Measurements from ENCODE around the gene CLRN3.

The CLRN3 gene

DNA sequence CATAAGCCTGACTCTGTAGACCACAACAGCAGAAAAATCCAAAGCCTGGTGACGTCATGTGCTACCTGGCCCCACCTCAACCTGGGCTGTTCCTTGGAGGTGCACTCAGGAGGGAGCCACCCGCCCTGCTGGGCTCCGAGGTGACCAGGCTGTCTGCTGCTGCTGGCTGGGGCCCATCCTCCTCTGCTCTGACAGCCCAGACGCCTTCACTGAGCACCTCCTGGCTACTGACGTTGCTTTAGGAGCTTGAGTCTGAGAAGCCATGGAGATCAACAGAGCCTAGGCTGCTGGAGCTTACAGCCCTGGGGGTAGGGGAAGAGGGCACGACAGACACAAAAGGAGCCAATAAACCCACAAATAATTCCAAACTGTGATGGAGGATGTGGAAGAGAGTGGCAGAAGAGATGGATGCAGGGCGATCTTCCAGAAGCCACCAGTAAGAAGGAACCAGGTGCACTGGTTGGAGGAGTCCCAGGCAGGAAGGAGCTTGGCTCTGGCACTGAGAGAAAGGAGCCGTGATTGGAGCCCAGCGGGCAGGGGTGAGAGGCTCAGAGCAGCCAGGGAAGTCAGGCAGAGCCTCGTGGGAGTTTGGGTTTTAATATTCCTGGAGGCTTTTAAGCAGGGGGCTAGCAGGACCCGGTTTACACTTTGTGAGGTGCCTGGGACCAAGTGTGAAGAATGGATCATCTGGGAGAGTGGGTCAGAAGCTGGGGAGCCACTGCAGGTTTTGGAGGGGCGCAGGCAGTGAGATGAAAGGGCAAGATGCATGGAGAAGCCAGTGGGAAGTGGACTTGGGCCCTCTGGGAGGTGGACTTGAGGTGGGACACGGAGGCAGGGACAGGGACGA, 12.5 kb upstream of the CLRN3 start:
- no peak for DNase-seq (ENCODE audit: low read depth)
- no peak overlapping the region for H3K4me3 ChIP-seq (ENCODE audit: low read depth, low read length)

- DNase-seq (ENCODE audit: low read depth): no peak
- H3K4me3 ChIP-seq (ENCODE audit: low read depth, low read length): no peak overlapping the region
Observed at GRCh38 chr10:127904311-127905000, 11.7 kb upstream of the CLRN3 start.

- DNase-seq (ENCODE audit: low read depth): no peak
- H3K4me3 ChIP-seq (ENCODE audit: low read depth, low read length): no peak overlapping the region
Observed at GRCh38 chr10:127903789-127904188, 11.0 kb upstream of the CLRN3 start.

GRCh38 chr10:127899766-127900387, 7.1 kb upstream of the CLRN3 start:
- H3K4me3 ChIP-seq (ENCODE audit: low read depth, low read length): no peak overlapping the region
- DNase-seq (ENCODE audit: low read depth): no peak

- no peak for DNase-seq (ENCODE audit: low read depth)
Observed at GRCh38 chr10:127897177-127897576, 4.4 kb upstream of the CLRN3 start.

GRCh38 chr10:127896590-127896989, 3.8 kb upstream of the CLRN3 start:
- DNase-seq (ENCODE audit: low read depth): no peak
- no peak overlapping the region for H3K4me3 ChIP-seq (ENCODE audit: low read depth, low read length)

More at GRCh38 chr10:127897177-127897576, 4.4 kb upstream of the CLRN3 start:
- H3K4me3 ChIP-seq (ENCODE audit: low read depth, low read length): no peak overlapping the region

- H3K4me3 ChIP-seq (ENCODE audit: low read depth, low read length): no peak overlapping the region
- no peak for DNase-seq (ENCODE audit: low read depth)
Observed at GRCh38 chr10:127894146-127894545, 1.4 kb upstream of the CLRN3 start.

DNA sequence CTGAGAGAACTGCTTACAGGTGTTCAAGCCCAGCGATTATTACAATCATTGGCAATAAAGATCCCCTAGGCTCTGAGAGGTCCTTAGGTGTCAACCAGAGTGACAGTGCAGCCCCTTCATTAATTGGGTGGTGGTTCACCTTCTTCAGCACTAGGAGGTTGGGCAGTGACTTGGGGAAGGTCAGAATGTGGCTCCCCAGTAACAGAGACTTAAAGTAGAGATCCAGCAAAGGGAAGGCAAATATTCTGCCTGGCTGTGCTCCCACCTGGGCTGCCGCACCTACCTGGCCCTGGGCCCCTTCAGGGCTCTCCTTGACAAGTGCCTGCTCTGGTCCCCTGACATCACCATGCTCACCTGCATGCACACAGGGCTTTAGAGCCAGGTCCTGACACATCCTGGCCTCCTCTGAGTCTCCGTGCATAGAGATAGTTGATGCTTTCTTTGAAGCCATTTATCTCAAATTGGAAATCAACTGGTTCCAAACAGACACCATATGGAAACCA, 1.9 kb downstream of the CLRN3 start:
- H3K4me3 ChIP-seq (ENCODE audit: low read depth, low read length): no peak overlapping the region
- DNase-seq (ENCODE audit: low read depth): no peak

- H3K4me3 ChIP-seq (ENCODE audit: low read depth, low read length): no peak overlapping the region
- DNase-seq (ENCODE audit: low read depth): no peak
Observed at GRCh38 chr10:127890216-127890615, 2.5 kb downstream of the CLRN3 start.

- no peak for DNase-seq (ENCODE audit: low read depth)
- H3K4me3 ChIP-seq (ENCODE audit: low read depth, low read length): no peak overlapping the region
Observed at GRCh38 chr10:127889605-127890195, 3.0 kb downstream of the CLRN3 start.

DNA sequence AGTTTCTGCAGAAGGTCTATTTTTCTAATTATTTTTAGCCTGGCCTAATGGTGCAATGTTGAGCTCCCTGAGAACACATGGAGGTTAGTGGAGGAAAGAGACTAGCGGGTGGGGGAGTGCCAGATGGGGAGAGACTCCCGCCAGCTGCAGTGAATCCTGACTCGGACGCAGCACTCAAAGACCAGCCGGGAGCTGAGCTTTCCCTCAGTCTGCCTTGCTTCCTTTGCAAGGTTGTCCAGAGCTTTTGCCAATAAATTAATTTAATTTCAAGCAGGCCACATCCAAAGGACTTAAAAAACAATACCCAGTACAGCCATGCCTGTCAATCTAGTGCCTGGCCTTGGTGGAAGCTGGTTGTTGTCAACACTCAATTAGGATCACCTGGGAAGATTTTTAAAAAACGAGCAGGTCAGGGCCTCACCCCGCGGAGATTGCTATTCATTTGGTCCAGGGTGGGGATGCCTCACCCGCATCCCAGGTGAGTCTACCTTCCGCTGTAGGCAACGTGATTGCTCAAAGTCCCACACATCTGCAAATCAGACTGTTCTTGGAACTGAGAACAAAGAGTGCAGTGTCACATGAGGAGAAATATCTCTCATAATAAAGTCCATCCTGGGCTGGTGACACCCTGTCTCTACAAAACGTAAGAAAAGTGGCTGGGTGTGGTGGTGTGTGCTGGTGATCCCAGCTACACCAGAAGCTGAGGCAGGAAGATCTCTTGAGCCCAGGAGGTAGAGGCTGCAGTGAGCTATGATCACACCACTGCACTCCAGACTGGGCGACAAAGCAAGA, 4.0 kb downstream of the CLRN3 start:
- no peak for DNase-seq (ENCODE audit: low read depth)
- no peak overlapping the region for H3K4me3 ChIP-seq (ENCODE audit: low read depth, low read length)

- H3K4me3 ChIP-seq (ENCODE audit: low read depth, low read length): no peak overlapping the region
- no peak for DNase-seq (ENCODE audit: low read depth)
Observed at GRCh38 chr10:127887541-127888415, 5.0 kb downstream of the CLRN3 start.

DNA sequence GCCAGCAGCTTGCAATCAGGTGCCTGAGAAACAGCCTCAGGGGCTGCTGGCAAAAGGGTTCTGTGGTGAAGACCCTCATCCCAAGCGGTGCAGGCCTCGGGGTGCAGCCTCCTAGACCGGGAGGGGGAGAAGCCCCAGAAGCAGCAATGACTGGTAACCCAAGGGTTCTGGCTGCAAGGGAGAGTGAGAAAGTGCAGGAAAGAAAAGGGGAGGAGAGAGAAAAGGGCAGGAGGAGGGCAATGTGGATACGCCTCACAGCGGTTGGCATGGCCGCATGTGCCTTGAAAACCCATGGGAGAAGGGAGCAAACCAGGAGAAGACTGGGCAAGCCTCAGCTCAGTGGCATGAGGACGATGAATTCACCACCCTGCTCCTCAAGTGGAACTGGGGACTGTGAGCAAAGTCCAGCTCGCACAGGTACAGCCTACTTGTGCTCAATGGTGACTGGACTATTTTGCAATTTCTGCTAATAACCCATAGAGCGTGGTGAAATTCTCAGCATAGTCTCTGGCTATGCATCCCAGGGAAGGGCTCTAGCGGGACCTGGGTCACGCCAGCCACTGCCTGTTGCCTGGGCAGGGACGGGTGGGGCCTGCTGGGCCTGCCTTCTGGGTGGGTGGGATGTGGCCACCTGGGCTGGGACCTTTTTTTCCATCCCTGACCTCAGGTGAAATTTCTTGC, 6.2 kb downstream of the CLRN3 start:
- no peak overlapping the region for H3K4me3 ChIP-seq (ENCODE audit: low read depth, low read length)
- DNase-seq (ENCODE audit: low read depth): no peak

DNA sequence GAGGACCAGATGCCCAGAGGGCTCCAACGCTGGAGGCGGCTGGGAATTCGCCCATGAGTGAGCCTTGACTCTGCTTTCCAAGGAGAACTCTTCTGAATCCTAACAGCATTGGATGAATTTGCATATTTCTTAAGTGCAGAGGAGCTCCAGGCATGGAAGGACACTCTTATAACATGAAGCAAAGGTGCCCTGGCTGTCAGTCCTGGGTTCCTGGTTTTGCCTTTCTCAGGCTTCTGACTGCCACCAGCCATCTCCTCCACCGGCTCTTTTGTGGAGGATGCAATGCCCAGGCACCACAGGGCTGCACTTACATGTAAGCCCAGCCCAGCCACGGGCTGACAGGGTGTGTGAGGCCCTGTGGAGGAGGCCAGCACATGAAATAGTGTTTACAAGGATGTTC, 8.2 kb downstream of the CLRN3 start:
- DNase-seq (ENCODE audit: low read depth): no peak
- no peak overlapping the region for H3K4me3 ChIP-seq (ENCODE audit: low read depth, low read length)

- no peak overlapping the region for H3K4me3 ChIP-seq (ENCODE audit: low read depth, low read length)
- DNase-seq (ENCODE audit: low read depth): no peak
Observed at GRCh38 chr10:127883516-127883915, 9.2 kb downstream of the CLRN3 start.

DNA sequence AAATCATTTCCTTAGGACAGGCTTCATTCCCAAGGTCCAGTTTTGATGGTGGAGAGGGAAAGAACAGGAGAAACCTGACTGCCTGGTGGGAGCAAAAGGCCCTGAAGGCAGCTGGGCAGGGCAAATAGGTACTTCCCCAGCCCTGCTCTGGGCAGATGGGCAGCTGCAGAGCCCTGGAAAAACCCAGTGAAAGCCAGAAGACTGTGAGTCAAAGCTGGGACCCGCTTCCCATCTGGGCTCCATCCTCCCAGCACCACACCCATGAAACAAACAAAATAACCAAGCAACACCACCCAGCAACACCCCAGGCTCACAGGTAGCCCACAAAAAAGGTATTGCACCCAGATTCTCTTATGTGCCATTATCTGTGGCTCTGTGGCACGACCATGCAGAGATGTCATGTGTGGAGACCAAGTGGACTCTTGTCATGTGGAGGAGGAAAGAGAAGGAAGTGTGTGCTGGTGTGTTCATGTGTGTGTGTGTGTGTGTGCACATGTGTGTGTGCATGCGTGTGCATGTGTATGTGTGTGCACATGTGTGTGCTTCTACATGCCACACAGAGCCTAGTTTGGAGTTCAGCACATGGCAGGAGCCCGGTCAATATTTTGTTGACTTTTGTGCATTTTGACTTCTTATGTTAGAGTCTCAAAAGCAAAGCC, 9.8 kb downstream of the CLRN3 start:
- DNase-seq (ENCODE audit: low read depth): no peak
- no peak overlapping the region for H3K4me3 ChIP-seq (ENCODE audit: low read depth, low read length)

DNA sequence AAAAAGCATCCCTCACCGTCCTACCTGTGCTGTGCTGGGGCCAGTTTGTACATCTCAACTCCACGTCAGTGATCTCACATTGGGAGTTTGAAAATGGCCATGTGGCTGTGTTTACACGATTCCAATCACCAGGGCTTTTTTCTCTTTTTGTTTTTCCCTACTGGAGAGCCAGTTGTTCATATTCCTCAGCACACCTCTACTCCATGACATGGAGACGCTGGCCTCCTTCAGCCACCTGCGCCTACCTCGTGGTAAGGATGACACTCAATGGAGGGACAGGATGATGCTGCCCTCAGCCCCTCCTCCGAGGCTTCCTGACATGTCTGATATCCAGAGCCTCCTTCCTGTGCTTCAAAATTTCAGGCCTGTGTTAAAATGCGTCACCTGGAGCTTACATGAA, 10.3 kb downstream of the CLRN3 start:
- DNase-seq (ENCODE audit: low read depth): no peak
- no peak overlapping the region for H3K4me3 ChIP-seq (ENCODE audit: low read depth, low read length)
